SK-N-SH (cell line): ENCODE data around the gene FRRS1. TPM values are rescaled to one million over a fixed set of nuclear protein-coding genes. Genes with fewer than 3 reads are reported as not detected.

ENCODE experiments used
- CTCF ChIA-PET: fragments of 300-600, 350-600 bp; formaldehyde crosslinking; extraction: SDS; loops from one replicate; lab custom pipeline; 2021; lab: Yijun Ruan, JAX
- POLR2A ChIA-PET: fragments of 350-600 bp; sonication (Branson Sonifier 250); formaldehyde crosslinking; extraction: SDS; loops from one replicate; lab custom pipeline; 2020; ENCODE audit warnings: antibody characterized with exemption, inconsistent platforms; lab: Yijun Ruan, JAX
- DNase-seq: peaks from one replicate; pipeline ENCODE4 v3.0.0; 2012
- H2AFZ ChIP-seq: fragments of 200-600 bp; sonication (generic); 2 replicates; pipeline ENCODE4 v1.8.1; 2016; ENCODE audit warnings: antibody characterized with exemption, mild to moderate bottlenecking, low read depth
- H3F3A ChIP-seq: fragments of 200-600 bp; sonication (generic); replicated peaks from 2 replicates; pipeline ENCODE3; 2016; ENCODE audit warnings: antibody characterized with exemption, mild to moderate bottlenecking; ENCODE audit not compliant: insufficient read depth
- H3K27ac ChIP-seq, 2 experiments: fragments of 200-500 bp in 1 of 2; fragments of 200-600 bp in 1 of 2; sonication (Bioruptor generic) in 1 of 2; sonication (generic), shearing (Covaris generic) in 1 of 2; 2 replicates each; pipeline versions ENCODE4 v1.5.1 to v1.6.1; 2014 to 2016; ENCODE audit warnings: low read depth in 2 of 2, inconsistent platforms in 1 of 2, low read length in 1 of 2, mild to moderate bottlenecking in 1 of 2, mixed read lengths in 1 of 2
- H3K27me3 ChIP-seq: fragments of 200-600 bp; sonication (generic), shearing (Covaris generic); 2 replicates; pipeline ENCODE4 v1.6.1; 2016; ENCODE audit warnings: mixed run types; ENCODE audit not compliant: insufficient read depth
- H3K36me3 ChIP-seq, 2 experiments: fragments of 200-500 bp in 1 of 2; fragments of 200-600 bp in 1 of 2; sonication (Bioruptor generic) in 1 of 2; sonication (generic) in 1 of 2; replicated peaks in 1 of 2; 2 replicates each; pipeline versions ENCODE3 to v1.5.1; 2014 to 2016; ENCODE audit warnings: low read length in 1 of 2, mild to moderate bottlenecking in 1 of 2; ENCODE audit not compliant: insufficient read depth in 2 of 2, control insufficient read depth in 1 of 2
- H3K4me1 ChIP-seq, 2 experiments: fragments of 200-500 bp in 1 of 2; fragments of 200-600 bp in 1 of 2; sonication (Bioruptor generic) in 1 of 2; sonication (generic), shearing (Covaris generic) in 1 of 2; 2 replicates each; pipeline versions ENCODE4 v1.5.1 to v1.6.1; 2014 to 2016; ENCODE audit warnings: low read depth in 1 of 2, low read length in 1 of 2, mixed run types in 1 of 2; ENCODE audit not compliant: insufficient read depth in 2 of 2, control insufficient read depth in 1 of 2
- H3K4me2 ChIP-seq: fragments of 200-600 bp; sonication (generic), shearing (Covaris generic); 2 replicates; pipeline ENCODE4 v1.6.1; 2017; ENCODE audit warnings: mixed run types
- H3K4me3 ChIP-seq, 2 experiments: fragments of 200-500 bp in 1 of 2; fragments of 200-600 bp in 1 of 2; sonication (Bioruptor generic) in 1 of 2; sonication (generic), shearing (Covaris generic) in 1 of 2; 2 replicates each; pipeline versions ENCODE4 v1.5.1 to v1.8.1; 2014 to 2016; ENCODE audit warnings: low read depth in 2 of 2, inconsistent platforms in 1 of 2, low read length in 1 of 2, mild to moderate bottlenecking in 1 of 2, mixed read lengths in 1 of 2, moderate library complexity in 1 of 2
- H3K79me2 ChIP-seq: fragments of 200-600 bp; sonication (generic); 2 replicates; pipeline ENCODE4 v1.8.1; 2017; ENCODE audit warnings: mild to moderate bottlenecking; ENCODE audit not compliant: insufficient read depth
- H3K9ac ChIP-seq: fragments of 200-600 bp; sonication (generic); 2 replicates; pipeline ENCODE4 v1.6.1; 2017; ENCODE audit warnings: mixed run types
- H3K9me2 ChIP-seq: fragments of 200-600 bp; sonication (generic); 2 replicates; pipeline ENCODE4 v1.6.1; 2017; ENCODE audit warnings: mixed run types
- H3K9me3 ChIP-seq: fragments of 200-600 bp; sonication (generic); 2 replicates; pipeline ENCODE4 v1.6.1; 2017; ENCODE audit warnings: mixed run types, mild to moderate bottlenecking, moderate library complexity
- H4K20me1 ChIP-seq: fragments of 200-600 bp; sonication (generic); 2 replicates; pipeline ENCODE4 v1.6.1; 2017; ENCODE audit warnings: mild to moderate bottlenecking, mixed run types; ENCODE audit not compliant: insufficient read depth
- CHD2 ChIP-seq: fragments of 150-350 bp; IDR thresholded peaks from 2 replicates; pipeline ENCODE4 v1.6.1; 2018; ENCODE audit warnings: low read length; ENCODE audit not compliant: partially characterized antibody
- EP300 ChIP-seq, 2 experiments: IDR thresholded peaks; 2 replicates each; pipeline versions ENCODE4 v1.4.0 to v1.6.1; 2012; ENCODE audit warnings: borderline replicate concordance in 1 of 2, low read depth in 1 of 2, low read length in 1 of 2
- EZH2phosphoT487 ChIP-seq: fragments of 200-600 bp; sonication (generic); IDR thresholded peaks from 2 replicates; pipeline ENCODE4 v1.6.1; 2017; ENCODE audit warnings: low read depth, mixed run types, mild to moderate bottlenecking, antibody characterized with exemption, moderate library complexity, borderline replicate concordance
- GABPA ChIP-seq: IDR thresholded peaks from 2 replicates; pipeline ENCODE4 v1.4.0; 2012; ENCODE audit warnings: low read depth, mild to moderate bottlenecking
- GATA2 ChIP-seq: sonication (generic); formaldehyde crosslinking; IDR thresholded peaks from 2 replicates; pipeline ENCODE4 v1.5.0; 2020; ENCODE audit warnings: mild to moderate bottlenecking, missing genetic modification reagents
- JUND ChIP-seq: IDR thresholded peaks from 2 replicates; pipeline ENCODE4 v1.4.0; 2012
- MEF2A ChIP-seq: IDR thresholded peaks from 2 replicates; pipeline ENCODE4 v1.4.0; 2012; ENCODE audit warnings: low read depth, borderline replicate concordance
- MXI1 ChIP-seq: IDR thresholded peaks from 2 replicates; pipeline ENCODE4 v1.6.1; 2012; ENCODE audit warnings: mild to moderate bottlenecking, low read depth, low read length, improper control_type of control experiment
- NFIC ChIP-seq: IDR thresholded peaks from 2 replicates; pipeline ENCODE4 v1.4.0; 2012; ENCODE audit warnings: borderline replicate concordance
- NRF1 ChIP-seq: IDR thresholded peaks from 2 replicates; pipeline ENCODE4 v1.6.1; 2012; ENCODE audit warnings: low read depth, mild to moderate bottlenecking, low read length
- RXRA ChIP-seq: IDR thresholded peaks from 2 replicates; pipeline ENCODE4 v1.4.0; 2012; ENCODE audit warnings: low read depth, mild to moderate bottlenecking, borderline replicate concordance
- SIN3A ChIP-seq: IDR thresholded peaks from 2 replicates; pipeline ENCODE4 v1.6.1; 2012; ENCODE audit warnings: low read depth, mild to moderate bottlenecking, low read length, moderate library complexity, borderline replicate concordance
- TAF1 ChIP-seq: IDR thresholded peaks from 2 replicates; pipeline ENCODE4 v1.6.1; 2012; ENCODE audit warnings: low read depth, mild to moderate bottlenecking, low read length, moderate library complexity, borderline replicate concordance
- TCF12 ChIP-seq: IDR thresholded peaks from 2 replicates; pipeline ENCODE4 v1.4.0; 2012
- YY1 ChIP-seq: IDR thresholded peaks from 2 replicates; pipeline ENCODE4 v1.4.0; 2012; ENCODE audit warnings: low read depth, mild to moderate bottlenecking
- WGBS: methylation state at CpG from one replicate; pipeline ENCODE4 v1.1.6; 2017; ENCODE audit warnings: low lambda C conversion rate; 5-methylcytosine and 5-hydroxymethylcytosine counted together
- polyA plus RNA-seq, 3 experiments: library from polyadenylated mRNA; depleted of rRNA; stranded (reverse); fragments of >200 nt; gene quantifications; 2 replicates each; pipeline ENCODE4 v1.2.3, GENCODE V29; 2012
- TF ChIP-seq, protein P1 (sequence below): IDR thresholded peaks from 2 replicates; pipeline ENCODE4 v1.6.1; 2012; ENCODE audit warnings: mild to moderate bottlenecking, low read depth, low read length, moderate library complexity
- TF ChIP-seq, protein P2 (sequence below): IDR thresholded peaks from 2 replicates; pipeline ENCODE4 v1.4.0; 2012; ENCODE audit warnings: low read depth
- TF ChIP-seq, protein P3 (sequence below): fragments of 150-350 bp; IDR thresholded peaks from 2 replicates; pipeline ENCODE4 v1.6.1; 2017; ENCODE audit warnings: antibody characterized with exemption, low read length, low read depth, borderline replicate concordance

The FRRS1 gene
- polyA plus RNA-seq, 1 of the 3 experiments (the other 2 are of a cell fraction): 1.9 TPM

DNA sequence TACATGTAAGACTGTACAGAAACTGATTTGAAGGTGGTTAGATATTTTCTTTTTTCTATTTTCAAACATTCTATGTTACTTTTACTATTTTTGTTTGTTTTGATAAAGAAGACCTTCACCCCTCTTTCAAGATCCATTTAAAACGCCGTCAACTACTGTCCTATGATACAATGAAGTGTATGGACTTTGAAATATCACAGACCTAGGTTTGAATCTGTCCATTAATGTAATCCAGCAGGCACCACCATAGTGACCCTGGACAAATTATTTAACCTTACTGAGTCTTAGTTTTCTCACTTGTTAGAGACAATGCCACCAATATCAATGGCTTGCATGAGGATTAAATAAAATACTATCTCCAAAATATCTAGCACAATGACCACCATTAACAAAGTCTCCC is 2.0 kb downstream of the FRRS1 start:
- Histone ChIP-seq H3K9me3 (no peaks in the 10 kb centered on the region), H2AFZ (no peak overlapping the region), H3K79me2 (no peaks in the 10 kb centered on the region), H3K9ac (no peak overlapping the region), H3K4me3 (no peak overlapping the region), H3K4me1 (no peaks in the 10 kb centered on the region; a peak in 3 of 4 replicates), H3K9me2 (no peaks in the 10 kb centered on the region), H3F3A (peaks cover 7% of the 10 kb centered on the region), H3K27ac (no peak overlapping the region), H3K4me2 (no peak overlapping the region), H4K20me1 (no peaks in the 10 kb centered on the region), H3K27me3 (no peaks in the 10 kb centered on the region), H3K36me3 (no peaks in the 10 kb centered on the region)
- POLR2A ChIA-PET: no interaction called here
- TF ChIP-seq GATA2 (CRISPR knock-in tag): no peak
- no peak for TF ChIP-seq EP300 (IDR thresholded peaks at IDR 0.05; ENCODE audit: borderline replicate concordance in 1 of 2, low read depth in 1 of 2, low read length in 1 of 2)
- TF ChIP-seq NFIC: no peak
- no peak for TF ChIP-seq TAF1
- no peak for TF ChIP-seq YY1
- TF ChIP-seq EZH2phosphoT487: no peak
- TF ChIP-seq, protein P1, sequence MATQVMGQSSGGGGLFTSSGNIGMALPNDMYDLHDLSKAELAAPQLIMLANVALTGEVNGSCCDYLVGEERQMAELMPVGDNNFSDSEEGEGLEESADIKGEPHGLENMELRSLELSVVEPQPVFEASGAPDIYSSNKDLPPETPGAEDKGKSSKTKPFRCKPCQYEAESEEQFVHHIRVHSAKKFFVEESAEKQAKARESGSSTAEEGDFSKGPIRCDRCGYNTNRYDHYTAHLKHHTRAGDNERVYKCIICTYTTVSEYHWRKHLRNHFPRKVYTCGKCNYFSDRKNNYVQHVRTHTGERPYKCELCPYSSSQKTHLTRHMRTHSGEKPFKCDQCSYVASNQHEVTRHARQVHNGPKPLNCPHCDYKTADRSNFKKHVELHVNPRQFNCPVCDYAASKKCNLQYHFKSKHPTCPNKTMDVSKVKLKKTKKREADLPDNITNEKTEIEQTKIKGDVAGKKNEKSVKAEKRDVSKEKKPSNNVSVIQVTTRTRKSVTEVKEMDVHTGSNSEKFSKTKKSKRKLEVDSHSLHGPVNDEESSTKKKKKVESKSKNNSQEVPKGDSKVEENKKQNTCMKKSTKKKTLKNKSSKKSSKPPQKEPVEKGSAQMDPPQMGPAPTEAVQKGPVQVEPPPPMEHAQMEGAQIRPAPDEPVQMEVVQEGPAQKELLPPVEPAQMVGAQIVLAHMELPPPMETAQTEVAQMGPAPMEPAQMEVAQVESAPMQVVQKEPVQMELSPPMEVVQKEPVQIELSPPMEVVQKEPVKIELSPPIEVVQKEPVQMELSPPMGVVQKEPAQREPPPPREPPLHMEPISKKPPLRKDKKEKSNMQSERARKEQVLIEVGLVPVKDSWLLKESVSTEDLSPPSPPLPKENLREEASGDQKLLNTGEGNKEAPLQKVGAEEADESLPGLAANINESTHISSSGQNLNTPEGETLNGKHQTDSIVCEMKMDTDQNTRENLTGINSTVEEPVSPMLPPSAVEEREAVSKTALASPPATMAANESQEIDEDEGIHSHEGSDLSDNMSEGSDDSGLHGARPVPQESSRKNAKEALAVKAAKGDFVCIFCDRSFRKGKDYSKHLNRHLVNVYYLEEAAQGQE: no peak
- TF ChIP-seq JUND: no peak
- TF ChIP-seq MEF2A: no peak
- TF ChIP-seq MXI1: no peak
- TF ChIP-seq NRF1: no peak
- TF ChIP-seq SIN3A: no peak
- TF ChIP-seq TCF12: no peak
- TF ChIP-seq, protein P2, sequence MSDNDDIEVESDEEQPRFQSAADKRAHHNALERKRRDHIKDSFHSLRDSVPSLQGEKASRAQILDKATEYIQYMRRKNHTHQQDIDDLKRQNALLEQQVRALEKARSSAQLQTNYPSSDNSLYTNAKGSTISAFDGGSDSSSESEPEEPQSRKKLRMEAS: no peak
- no peak for TF ChIP-seq GABPA
- TF ChIP-seq CHD2: no peak
- TF ChIP-seq RXRA: no peak
- TF ChIP-seq, protein P3, sequence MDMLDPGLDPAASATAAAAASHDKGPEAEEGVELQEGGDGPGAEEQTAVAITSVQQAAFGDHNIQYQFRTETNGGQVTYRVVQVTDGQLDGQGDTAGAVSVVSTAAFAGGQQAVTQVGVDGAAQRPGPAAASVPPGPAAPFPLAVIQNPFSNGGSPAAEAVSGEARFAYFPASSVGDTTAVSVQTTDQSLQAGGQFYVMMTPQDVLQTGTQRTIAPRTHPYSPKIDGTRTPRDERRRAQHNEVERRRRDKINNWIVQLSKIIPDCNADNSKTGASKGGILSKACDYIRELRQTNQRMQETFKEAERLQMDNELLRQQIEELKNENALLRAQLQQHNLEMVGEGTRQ: no peak
- 87% methylated on average over 2 of the region's 2 CpGs for WGBS
- CTCF ChIA-PET: interaction anchor here (0.6 kb wide), 1 partner anchor 57 kb away, joined by 3 read pairs; no protein-coding TSS in a partner anchor
- DNase-seq: no peak
